Vagina (tissue), 2 donors: ENCODE measurements around the gene CPNE8. TPM values are rescaled to one million over a fixed set of nuclear protein-coding genes. Genes with fewer than 3 reads are reported as not detected.

Experiments
- DNase-seq, 2 donors: peaks; one replicate each; pipeline ENCODE4 v3.0.0-alpha.2; 2017; ENCODE audit errors: extremely low spot score in 2 of 2
- H3K27ac ChIP-seq: fragments of 200-600 bp; sonication (generic); one replicate; pipeline ENCODE4 v1.5.1; 2019
- H3K27me3 ChIP-seq: fragments of 200-600 bp; sonication (generic); one replicate; pipeline ENCODE4 v1.5.1; 2019
- H3K36me3 ChIP-seq, 2 donors: fragments of 200-600 bp; sonication (generic); one replicate each; pipeline ENCODE4 v1.5.1; 2017 to 2019
- H3K4me1 ChIP-seq: fragments of 200-600 bp; sonication (generic); one replicate; pipeline ENCODE4 v1.5.1; 2019
- H3K4me3 ChIP-seq, 2 donors: fragments of 200-600 bp; sonication (generic); 1 replicate in 1 of 2; 2 replicates in 1 of 2; pipeline ENCODE4 v1.5.1; 2016 to 2019
- H3K9me3 ChIP-seq: fragments of 200-600 bp; sonication (generic); one replicate; pipeline ENCODE4 v1.5.1; 2019
- CTCF ChIP-seq, 3 experiments: fragments of 450-650 bp in 2 of 3; fragments of 200-600 bp in 1 of 3; sonication (generic) in 1 of 3; IDR thresholded peaks; one replicate each; pipeline ENCODE4 v1.5.1; 2017 to 2019; ENCODE audit warnings: antibody characterized with exemption in 3 of 3, mild to moderate bottlenecking in 2 of 3, moderate library complexity in 2 of 3
- POLR2A ChIP-seq, 2 donors: fragments of 450-650 bp; IDR thresholded peaks; one replicate each; pipeline ENCODE4 v1.6.1; 2017; ENCODE audit warnings: antibody characterized with exemption in 2 of 2, mild to moderate bottlenecking in 2 of 2, moderate library complexity in 2 of 2
- POLR2AphosphoS5 ChIP-seq, 2 donors: sonication (generic); formaldehyde crosslinking; IDR thresholded peaks; one replicate each; pipeline ENCODE4 v1.9.0; 2017; ENCODE audit warnings: antibody characterized with exemption in 2 of 2, mild to moderate bottlenecking in 2 of 2, low read depth in 1 of 2; ENCODE audit not compliant: insufficient read depth in 1 of 2
- intact Hi-C: fragments of 100-400 bp; cut with DNase I; formaldehyde crosslinking; loops from one replicate; pipeline ENCODE4 v1.15.1; 2023
- total RNA-seq: library from RNA; depleted of rRNA; stranded (reverse); fragments of >200 nt; gene quantifications from one replicate; pipeline ENCODE4 v1.2.3, GENCODE V29; 2016

The CPNE8 gene
- total RNA-seq, 1 donor from 2014 or later = 15.0 TPM

- TF ChIP-seq CTCF (IDR thresholded peaks at IDR 0.05) (no peak), POLR2AphosphoS5 (IDR thresholded peaks at IDR 0.05; ENCODE audit: insufficient read depth in 1 of 2, low read depth in 1 of 2) (no peak), POLR2A (IDR thresholded peaks at IDR 0.05) (no peak)
- H3K36me3 ChIP-seq = no peaks in the 10 kb centered on the region
- intact Hi-C loops = no loop called here
These were observed 33.2 kb downstream of the CPNE8 start for GRCh38 chr12:38872156-38872555.

GRCh38 chr12:38869036-38869435 lies 36.4 kb downstream of the CPNE8 start:
- H3K27ac ChIP-seq = no peak overlapping the region
- H3K36me3 ChIP-seq = no peaks in the 10 kb centered on the region
- H3K4me3 ChIP-seq = no peak overlapping the region
- H3K27me3 ChIP-seq = no peaks in the 10 kb centered on the region
- DNase-seq = no peak
- no peak for TF ChIP-seq CTCF (IDR thresholded peaks at IDR 0.05)
- peaks cover 8% of the 10 kb centered on the region for H3K4me1 ChIP-seq
- intact Hi-C loops = no loop called here
- H3K9me3 ChIP-seq = no peaks in the 10 kb centered on the region

More at GRCh38 chr12:38872156-38872555, 33.2 kb downstream of the CPNE8 start:
- H3K4me3 ChIP-seq = no peak overlapping the region
- peaks cover 8% of the 10 kb centered on the region for H3K4me1 ChIP-seq
- DNase-seq = no peak
- no peaks in the 10 kb centered on the region for H3K27me3 ChIP-seq
- H3K27ac ChIP-seq = no peak overlapping the region
- H3K9me3 ChIP-seq = no peaks in the 10 kb centered on the region

GRCh38 chr12:38850461-38850860 lies 54.9 kb downstream of the CPNE8 start:
- Histone ChIP-seq H3K36me3 (no peaks in the 10 kb centered on the region), H3K9me3 (no peaks in the 10 kb centered on the region), H3K4me3 (no peak overlapping the region), H3K27me3 (no peaks in the 10 kb centered on the region), H3K4me1 (no peaks in the 10 kb centered on the region), H3K27ac (no peak overlapping the region)
- TF ChIP-seq POLR2A (IDR thresholded peaks at IDR 0.05) = no peak
- no peak for TF ChIP-seq POLR2AphosphoS5 (IDR thresholded peaks at IDR 0.05; ENCODE audit: insufficient read depth in 1 of 2, low read depth in 1 of 2)
- no peak for TF ChIP-seq CTCF (IDR thresholded peaks at IDR 0.05)
- intact Hi-C loops = no loop called here
- no peak for DNase-seq

GRCh38 chr12:38847247-38847646 lies 58.1 kb downstream of the CPNE8 start:
- no peak for DNase-seq
- H3K36me3 ChIP-seq = no peaks in the 10 kb centered on the region
- H3K4me1 ChIP-seq = no peaks in the 10 kb centered on the region
- no peaks in the 10 kb centered on the region for H3K27me3 ChIP-seq
- H3K27ac ChIP-seq = no peak overlapping the region
- TF ChIP-seq POLR2A (IDR thresholded peaks at IDR 0.05) (no peak), POLR2AphosphoS5 (IDR thresholded peaks at IDR 0.05; ENCODE audit: insufficient read depth in 1 of 2, low read depth in 1 of 2) (no peak), CTCF (IDR thresholded peaks at IDR 0.05) (no peak)
- H3K9me3 ChIP-seq = no peaks in the 10 kb centered on the region
- intact Hi-C loops = no loop called here
- no peak overlapping the region for H3K4me3 ChIP-seq

GRCh38 chr12:38844267-38844666 lies 61.1 kb downstream of the CPNE8 start:
- intact Hi-C loops = no loop called here
- no peaks in the 10 kb centered on the region for H3K4me1 ChIP-seq
- no peaks in the 10 kb centered on the region for H3K9me3 ChIP-seq
- no peak overlapping the region for H3K27ac ChIP-seq
- TF ChIP-seq POLR2AphosphoS5 (IDR thresholded peaks at IDR 0.05; ENCODE audit: insufficient read depth in 1 of 2, low read depth in 1 of 2) (no peak), CTCF (IDR thresholded peaks at IDR 0.05) (no peak), POLR2A (IDR thresholded peaks at IDR 0.05) (no peak)
- no peaks in the 10 kb centered on the region for H3K36me3 ChIP-seq
- no peak for DNase-seq
- no peak overlapping the region for H3K4me3 ChIP-seq
- H3K27me3 ChIP-seq = no peaks in the 10 kb centered on the region
